Measurements from ENCODE around the gene LST1.

The LST1 gene

GRCh38 chr6:31586008-31586407, at the start of gene LST1:
Gene LST1, plus strand, starts transcription at chr6:31586277. Its CDS starts 1,023 bp downstream, at chr6:31587300.
- DNase-seq = no peak

GRCh38 chr6:31538805-31539400, 47.2 kb upstream of the LST1 start:
- no peak for DNase-seq

- DNase-seq = no peak
These were observed 45.4 kb upstream of the LST1 start for GRCh38 chr6:31540640-31541039.

GRCh38 chr6:31541059-31541657, 44.9 kb upstream of the LST1 start:
- peak; percentile 44 to 52 for DNase-seq

- DNase-seq = peak; percentile 88 to 94
These were observed 44.2 kb upstream of the LST1 start, which contains the start of gene DDX39B for GRCh38 chr6:31541658-31542521. Gene DDX39B, minus strand, starts transcription at chr6:31542003. Its CDS starts 1,471 bp downstream, at chr6:31540532.

- DNase-seq = no peak
These were observed 42.4 kb upstream of the LST1 start for GRCh38 chr6:31543639-31544038.

GRCh38 chr6:31544676-31545075, 41.4 kb upstream of the LST1 start:
- DNase-seq = no peak

- DNase-seq = no peak
These were observed 40.8 kb upstream of the LST1 start for GRCh38 chr6:31545291-31545690.

GRCh38 chr6:31546339-31546957, 39.6 kb upstream of the LST1 start, which contains the start of gene ATP6V1G2:
Gene ATP6V1G2, minus strand, starts transcription at chr6:31546608. Its CDS starts 49 bp downstream, at chr6:31546559.
- peak; percentile 83 to 84 for DNase-seq

GRCh38 chr6:31546958-31547726, 38.9 kb upstream of the LST1 start, which contains the start of gene NFKBIL1:
Gene NFKBIL1, plus strand, starts transcription at chr6:31547608. Its CDS starts 87 bp downstream, at chr6:31547695.
- peak; percentile 85 to 92 for DNase-seq

GRCh38 chr6:31547727-31548543, 38.1 kb upstream of the LST1 start:
- DNase-seq = no peak

- no peak for DNase-seq
These were observed 37.6 kb upstream of the LST1 start for GRCh38 chr6:31548544-31548873.

GRCh38 chr6:31551371-31551770, 34.7 kb upstream of the LST1 start:
- DNase-seq = peak; percentile 53 to 61

- DNase-seq = no peak
These were observed 29.8 kb upstream of the LST1 start for GRCh38 chr6:31556307-31556706.

GRCh38 chr6:31557443-31558317, 28.4 kb upstream of the LST1 start:
- no peak for DNase-seq

GRCh38 chr6:31558318-31558625, 27.8 kb upstream of the LST1 start:
- DNase-seq = no peak

- DNase-seq = peak; percentile 69 to 85
These were observed 27.2 kb upstream of the LST1 start for GRCh38 chr6:31558631-31559500.

GRCh38 chr6:31559606-31559957, 26.5 kb upstream of the LST1 start:
- DNase-seq = no peak

GRCh38 chr6:31559958-31560696, 25.9 kb upstream of the LST1 start:
- DNase-seq = peak in 1 of 2 experiments; percentile 55

Measured in stimulated activated CD4-positive, alpha-beta T cell treated with anti-CD3 and anti-CD28 coated beads, Interleukin-4, amount 100 ng/mL, for 4 hours (primary cell).